Stomach (tissue), 9 donors: ENCODE data around the gene ANKRD44. TPM values are rescaled to one million over a fixed set of nuclear protein-coding genes. Genes with fewer than 3 reads are reported as not detected.

ENCODE experiments used
- DNase-seq, 2 donors: peaks; one replicate each; pipeline versions ENCODE4 v3.0.0 to v3.0.0-alpha.2; 2013 to 2019
- H3K27ac ChIP-seq, 5 donors: fragments of 200-600 bp in 4 of 5; sonication (generic) in 4 of 5; one replicate each; pipeline ENCODE4 v1.5.1; 2013 to 2019; ENCODE audit warnings: mild to moderate bottlenecking in 1 of 5, moderate library complexity in 1 of 5
- H3K27me3 ChIP-seq, 3 donors: fragments of 200-600 bp; sonication (generic); one replicate each; pipeline ENCODE4 v1.5.1; 2017 to 2019; ENCODE audit warnings: mixed run types in 1 of 3
- H3K36me3 ChIP-seq, 4 donors: fragments of 200-600 bp; sonication (generic); 1 replicate in 3 of 4; 2 replicates in 1 of 4; pipeline ENCODE4 v1.5.1; 2016 to 2019
- H3K4me1 ChIP-seq, 4 donors: fragments of 200-600 bp; sonication (generic); one replicate each; pipeline ENCODE4 v1.5.1; 2016 to 2019
- H3K4me3 ChIP-seq, 4 donors: fragments of 200-600 bp; sonication (generic) in 3 of 4; one replicate each; pipeline ENCODE4 v1.5.1; 2016 to 2019; ENCODE audit warnings: mild to moderate bottlenecking in 1 of 4
- H3K9me3 ChIP-seq, 4 donors: fragments of 200-600 bp; sonication (generic); one replicate each; pipeline ENCODE4 v1.5.1; 2016 to 2019
- EP300 ChIP-seq: sonication (generic); formaldehyde crosslinking; IDR thresholded peaks from one replicate; pipeline ENCODE4 v1.6.1; 2017; ENCODE audit warnings: antibody characterized with exemption
- POLR2A ChIP-seq, 4 donors: fragments of 450-650 bp; IDR thresholded peaks; one replicate each; pipeline ENCODE4 v1.6.1; 2016; ENCODE audit warnings: antibody characterized with exemption in 4 of 4, control low read depth in 2 of 4, mild to moderate bottlenecking in 1 of 4, moderate library complexity in 1 of 4
- POLR2AphosphoS5 ChIP-seq, 3 donors: sonication (generic); formaldehyde crosslinking; IDR thresholded peaks; one replicate each; pipeline ENCODE4 v1.6.1; 2016; ENCODE audit warnings: antibody characterized with exemption in 3 of 3
- WGBS, 5 donors: extraction: QIAGEN DNeasy Blood & Tissue Kit in 3 of 5; methylation state at CpG; one replicate each; pipeline versions ENCODE4 v1.1.5 to v1.1.7; 2013 to 2018; 5-methylcytosine and 5-hydroxymethylcytosine counted together
- intact Hi-C: fragments of 100-400 bp; cut with DNase I; formaldehyde crosslinking; loops from one replicate; pipeline ENCODE4 v1.15.1; 2023; ENCODE audit warnings: low total_unique reads
- polyA plus RNA-seq, 3 donors: library from polyadenylated mRNA; stranded (reverse); fragments of 200-250 nt; gene quantifications; one replicate each; pipeline ENCODE4 v1.2.3, GENCODE V29; 2013
- total RNA-seq, 5 donors: library from RNA; depleted of rRNA; stranded (reverse); fragments of >200 nt; gene quantifications; one replicate each; pipeline versions ENCODE4 v1.1.0 to v1.2.3, GENCODE V29; 2014 to 2016
- TF ChIP-seq, protein P1 (sequence below), 7 experiments: fragments of 450-650 bp in 4 of 7; fragments of 200-600 bp in 3 of 7; sonication (generic) in 3 of 7; IDR thresholded peaks; one replicate each; pipeline ENCODE4 v1.5.1; 2016 to 2019; ENCODE audit warnings: antibody characterized with exemption in 7 of 7, control low read depth in 2 of 7, mild to moderate bottlenecking in 1 of 7
- donor health status: healthy with polysubstance abuse.
- donor health status: Bipolar disorder and iron deficiency.
- donor health status: healthy.

The ANKRD44 gene
- total and polyA plus RNA-seq, 8 donors = 1.2 to 58.4 (median 7.0) TPM

GRCh38 chr2:197124639-197125390 lies 185.8 kb downstream of the ANKRD44 start:
- TF ChIP-seq EP300 = no peak
- TF ChIP-seq POLR2AphosphoS5 (IDR thresholded peaks at IDR 0.05) = no peak
- TF ChIP-seq POLR2A (IDR thresholded peaks at IDR 0.05) = no peak
- TF ChIP-seq, protein P1, sequence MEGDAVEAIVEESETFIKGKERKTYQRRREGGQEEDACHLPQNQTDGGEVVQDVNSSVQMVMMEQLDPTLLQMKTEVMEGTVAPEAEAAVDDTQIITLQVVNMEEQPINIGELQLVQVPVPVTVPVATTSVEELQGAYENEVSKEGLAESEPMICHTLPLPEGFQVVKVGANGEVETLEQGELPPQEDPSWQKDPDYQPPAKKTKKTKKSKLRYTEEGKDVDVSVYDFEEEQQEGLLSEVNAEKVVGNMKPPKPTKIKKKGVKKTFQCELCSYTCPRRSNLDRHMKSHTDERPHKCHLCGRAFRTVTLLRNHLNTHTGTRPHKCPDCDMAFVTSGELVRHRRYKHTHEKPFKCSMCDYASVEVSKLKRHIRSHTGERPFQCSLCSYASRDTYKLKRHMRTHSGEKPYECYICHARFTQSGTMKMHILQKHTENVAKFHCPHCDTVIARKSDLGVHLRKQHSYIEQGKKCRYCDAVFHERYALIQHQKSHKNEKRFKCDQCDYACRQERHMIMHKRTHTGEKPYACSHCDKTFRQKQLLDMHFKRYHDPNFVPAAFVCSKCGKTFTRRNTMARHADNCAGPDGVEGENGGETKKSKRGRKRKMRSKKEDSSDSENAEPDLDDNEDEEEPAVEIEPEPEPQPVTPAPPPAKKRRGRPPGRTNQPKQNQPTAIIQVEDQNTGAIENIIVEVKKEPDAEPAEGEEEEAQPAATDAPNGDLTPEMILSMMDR (IDR thresholded peaks at IDR 0.05) = no peak
- Histone ChIP-seq H3K27ac (no peak overlapping the region), H3K27me3 (no peaks in the 10 kb centered on the region), H3K4me1 (peaks cover 0 to 5% (median 2%) of the 10 kb centered on the region in 4 donors), H3K9me3 (no peaks in the 10 kb centered on the region), H3K4me3 (no peak overlapping the region), H3K36me3 (peaks cover 0 to 37% (median 32%) of the 10 kb centered on the region in 4 donors)
- 62 to 74% (median 72%) methylated on average over 7 of the region's 7 CpGs for WGBS, 5 donors
- intact Hi-C loops = no loop called here
- DNase-seq = no peak

DNA sequence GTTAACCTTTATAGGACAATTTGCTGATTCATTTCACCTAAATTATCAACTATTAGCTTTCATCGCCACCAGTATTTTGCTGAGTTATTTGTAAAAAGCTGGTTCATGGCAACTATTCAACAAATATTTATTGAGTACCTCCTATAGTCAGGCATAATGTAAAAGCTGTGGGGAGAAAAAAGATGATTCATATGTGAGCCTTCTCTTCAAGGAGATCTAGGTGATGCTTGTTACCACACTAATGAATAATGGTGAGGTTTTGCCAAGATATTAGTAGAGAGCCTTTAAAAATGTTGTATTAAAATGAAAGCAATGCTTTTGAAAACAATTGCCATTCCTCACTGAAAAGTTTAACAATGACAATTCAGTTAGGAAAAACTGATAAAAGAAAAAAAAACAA lies 187.8 kb downstream of the ANKRD44 start:
- no peaks in the 10 kb centered on the region for H3K27me3 ChIP-seq
- H3K4me1 ChIP-seq = peaks cover 0 to 5% (median 0%) of the 10 kb centered on the region in 4 donors
- no peak overlapping the region for H3K4me3 ChIP-seq
- WGBS, 5 donors = 87 to 98% (median 96%) methylated on average over 1 of the region's 1 CpG
- H3K27ac ChIP-seq = no peak overlapping the region
- H3K9me3 ChIP-seq = no peaks in the 10 kb centered on the region
- intact Hi-C loops = no loop called here
- no peak for DNase-seq
- peaks cover 0 to 42% (median 36%) of the 10 kb centered on the region in 4 donors for H3K36me3 ChIP-seq
- TF ChIP-seq EP300 = no peak
- TF ChIP-seq POLR2A (IDR thresholded peaks at IDR 0.05) = no peak
- TF ChIP-seq POLR2AphosphoS5 (IDR thresholded peaks at IDR 0.05) = no peak
- TF ChIP-seq, protein P1 (IDR thresholded peaks at IDR 0.05) = no peak

- intact Hi-C loops = no loop called here
- H3K36me3 ChIP-seq = peaks cover 0 to 47% (median 36%) of the 10 kb centered on the region in 4 donors
- H3K4me3 ChIP-seq = no peak overlapping the region
- H3K4me1 ChIP-seq = peaks cover 0 to 5% (median 0%) of the 10 kb centered on the region in 4 donors
- H3K27ac ChIP-seq = no peak overlapping the region
- no peak for DNase-seq
- no peaks in the 10 kb centered on the region for H3K9me3 ChIP-seq
- 78 to 85% (median 84%) methylated on average over 6 of the region's 6 CpGs for WGBS, 5 donors
- TF ChIP-seq POLR2AphosphoS5 (IDR thresholded peaks at IDR 0.05) (no peak), EP300 (no peak), POLR2A (IDR thresholded peaks at IDR 0.05) (no peak)
- TF ChIP-seq, protein P1 (IDR thresholded peaks at IDR 0.05) = no peak
- no peaks in the 10 kb centered on the region for H3K27me3 ChIP-seq
Measured at GRCh38 chr2:197121756-197122385, 188.7 kb downstream of the ANKRD44 start.

DNA sequence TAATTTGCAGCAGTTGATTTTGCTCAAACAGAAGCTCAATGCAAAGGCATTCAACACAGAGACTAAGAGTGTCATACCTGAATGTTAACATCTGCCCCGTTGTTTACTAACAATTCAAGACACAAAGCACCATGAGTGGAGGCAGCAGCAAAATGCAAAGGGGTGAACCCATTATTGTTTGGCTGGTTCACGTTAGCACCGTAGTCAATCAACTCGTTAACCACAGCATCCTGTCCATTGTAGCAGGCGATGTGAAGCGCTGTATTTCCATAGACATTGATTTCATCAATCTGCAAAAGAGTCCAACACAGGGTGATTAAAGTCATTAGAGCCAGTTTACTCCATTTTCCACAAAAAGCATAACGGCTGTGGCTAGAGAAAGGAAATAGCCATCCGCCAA lies 189.3 kb downstream of the ANKRD44 start:
- Histone ChIP-seq H3K27ac (no peak overlapping the region), H3K27me3 (no peaks in the 10 kb centered on the region), H3K4me3 (no peak overlapping the region), H3K9me3 (no peaks in the 10 kb centered on the region), H3K4me1 (peaks cover 0 to 5% (median 0%) of the 10 kb centered on the region in 4 donors), H3K36me3 (peaks cover 0 to 47% (median 38%) of the 10 kb centered on the region in 4 donors)
- DNase-seq = no peak
- TF ChIP-seq POLR2AphosphoS5 (IDR thresholded peaks at IDR 0.05) (no peak), EP300 (no peak), POLR2A (IDR thresholded peaks at IDR 0.05) (no peak)
- TF ChIP-seq, protein P1 (IDR thresholded peaks at IDR 0.05) = no peak
- intact Hi-C loops = no loop called here
- 87 to 94% (median 91%) methylated on average over 8 of the region's 8 CpGs for WGBS, 5 donors
